GM12891 (cell line): Measurements from ENCODE around the gene SPPL3.

Experiments
- DNase-seq: peaks from one replicate; pipeline ENCODE4 v3.0.0; 2011; ENCODE audit warnings: low spot score; ENCODE audit not compliant: insufficient read length
- FAIRE-seq: peaks from 2 replicates; lab custom pipeline; 2011; peaks lifted over from hg19 to GRCh38; lab: Jason Lieb, UNC
- PAX5 ChIP-seq: IDR thresholded peaks from 2 replicates; pipeline ENCODE4 v1.6.1; 2011; ENCODE audit warnings: low read length, moderate library complexity, mild to moderate bottlenecking; ENCODE audit not compliant: insufficient read depth, severe bottlenecking
- POLR2A ChIP-seq: IDR thresholded peaks from 2 replicates; pipeline ENCODE4 v1.6.1; 2011; ENCODE audit warnings: low read depth, low read length, control low read depth
- POLR2AphosphoS5 ChIP-seq: IDR thresholded peaks from 2 replicates; pipeline ENCODE4 v1.6.1; 2011; ENCODE audit warnings: low read depth, low read length, control low read depth
- POU2F2 ChIP-seq: IDR thresholded peaks from 2 replicates; pipeline ENCODE4 v1.6.1; 2011; ENCODE audit warnings: low read depth, mild to moderate bottlenecking, control low read depth, low read length, moderate library complexity
- SPI1 ChIP-seq: IDR thresholded peaks from 2 replicates; pipeline ENCODE4 v1.6.1; 2011; ENCODE audit warnings: low read depth, low read length, control low read depth
- TAF1 ChIP-seq: IDR thresholded peaks from 2 replicates; pipeline ENCODE4 v1.6.1; 2011; ENCODE audit warnings: low read depth, low read length, control low read depth

SPPL3 gene

GRCh38 chr12:120726961-120727360 is 177.2 kb downstream of the SPPL3 start:
- DNase-seq, result no peak
- no peak for FAIRE-seq
- TF ChIP-seq POU2F2 (no peak), POLR2A (no peak), SPI1 (no peak)

DNA sequence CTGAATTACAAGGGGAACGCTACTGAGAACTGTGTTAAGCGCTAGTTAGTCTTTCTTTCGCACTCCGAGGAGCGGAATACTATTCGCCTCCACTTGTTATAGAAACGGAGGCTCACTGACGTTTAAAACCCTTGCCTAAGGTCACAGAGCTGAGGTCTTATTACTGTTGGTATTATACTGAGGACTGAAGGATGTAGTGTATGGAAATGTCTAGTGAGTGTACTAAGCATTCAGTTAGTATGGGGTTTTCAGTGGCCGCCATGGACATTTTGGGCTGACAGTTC is 177.7 kb downstream of the SPPL3 start:
- DNase-seq (no peak), FAIRE-seq (no peak)
- TF ChIP-seq SPI1 (no peak), POLR2A (no peak), TAF1 (no peak), POU2F2 (no peak), POLR2AphosphoS5 (no peak), PAX5 (no peak)

- TF ChIP-seq POLR2AphosphoS5 (peak; percentile 55; the same call in 1 of the 2 replicates), PAX5 (no peak), TAF1 (peak; percentile 59; the same call in 1 of the 2 replicates), POLR2A (peak; percentile 56; the same call in 1 of the 2 replicates)
- DNase-seq (peak; percentile 98), FAIRE-seq (peak; percentile 90)
Measured at GRCh38 chr12:120725659-120726509, 178.3 kb downstream of the SPPL3 start, which contains the start of gene ACADS. Gene ACADS, plus strand, starts transcription at chr12:120725826. Its CDS starts 60 bp downstream, at chr12:120725886.

DNA sequence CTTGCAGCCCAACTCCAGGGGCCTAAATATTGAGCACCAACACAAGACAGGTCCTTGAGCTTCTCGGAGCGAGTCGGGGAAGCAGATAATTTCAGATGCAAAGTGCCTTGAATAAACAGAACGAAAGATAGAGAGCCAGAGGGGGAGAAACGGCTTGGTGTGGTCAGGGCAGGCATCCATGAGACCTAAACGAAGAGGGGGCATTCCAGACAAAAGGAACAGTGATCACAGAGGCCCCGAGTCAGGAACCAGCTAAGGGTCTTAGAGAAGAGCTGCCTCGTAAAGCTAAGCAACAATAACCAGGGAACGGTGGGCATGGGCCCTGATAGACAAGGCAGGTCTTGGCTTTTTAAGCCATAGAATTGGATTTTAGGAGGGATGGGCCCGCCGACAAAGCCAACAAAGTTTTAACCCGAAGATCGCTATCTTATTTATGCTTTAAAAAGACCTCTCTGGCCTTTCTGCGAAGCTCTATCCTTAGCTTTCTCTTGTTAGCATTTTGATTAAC is 179.0 kb downstream of the SPPL3 start:
- TF ChIP-seq PAX5 (no peak), POU2F2 (no peak), TAF1 (no peak), POLR2A (no peak), POLR2AphosphoS5 (no peak), SPI1 (no peak)
- no peak for DNase-seq

GRCh38 chr12:120724720-120725119 is 179.4 kb downstream of the SPPL3 start:
- DNase-seq (no peak), FAIRE-seq (no peak)
- TF ChIP-seq PAX5 (no peak), POLR2A (no peak), POLR2AphosphoS5 (no peak), TAF1 (no peak), POU2F2 (no peak), SPI1 (no peak)

More for the DNA sequence above, 179.0 kb downstream of the SPPL3 start:
- no peak for FAIRE-seq

DNA sequence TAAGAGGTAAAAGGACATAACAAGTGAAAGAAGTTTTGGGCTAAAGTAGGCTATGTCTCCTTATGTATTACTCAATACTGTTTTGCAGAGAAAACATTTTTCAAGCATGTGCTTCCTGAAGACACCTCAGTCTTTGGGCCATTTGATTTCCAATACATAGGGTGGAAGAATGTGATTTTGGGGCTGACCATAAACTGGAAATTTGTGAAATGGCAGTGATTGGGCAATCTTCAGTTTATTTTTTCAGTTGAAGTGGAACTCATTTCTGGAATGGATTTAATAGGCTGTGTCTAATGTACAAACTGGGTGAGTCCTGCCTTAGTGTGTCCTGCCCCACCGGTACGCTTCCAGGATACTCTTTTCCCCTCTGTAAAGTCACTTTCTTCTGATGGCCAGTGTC is 181.4 kb downstream of the SPPL3 start:
- DNase-seq, result no peak
- FAIRE-seq, result no peak
- TF ChIP-seq SPI1 (no peak), TAF1 (no peak), PAX5 (no peak), POLR2AphosphoS5 (no peak), POU2F2 (no peak), POLR2A (no peak)

GRCh38 chr12:120721866-120722265 is 182.3 kb downstream of the SPPL3 start:
- FAIRE-seq (peak; percentile 43), DNase-seq (no peak)
- TF ChIP-seq PAX5 (no peak), POLR2AphosphoS5 (no peak), POU2F2 (no peak), POLR2A (no peak), TAF1 (no peak), SPI1 (no peak)

DNA sequence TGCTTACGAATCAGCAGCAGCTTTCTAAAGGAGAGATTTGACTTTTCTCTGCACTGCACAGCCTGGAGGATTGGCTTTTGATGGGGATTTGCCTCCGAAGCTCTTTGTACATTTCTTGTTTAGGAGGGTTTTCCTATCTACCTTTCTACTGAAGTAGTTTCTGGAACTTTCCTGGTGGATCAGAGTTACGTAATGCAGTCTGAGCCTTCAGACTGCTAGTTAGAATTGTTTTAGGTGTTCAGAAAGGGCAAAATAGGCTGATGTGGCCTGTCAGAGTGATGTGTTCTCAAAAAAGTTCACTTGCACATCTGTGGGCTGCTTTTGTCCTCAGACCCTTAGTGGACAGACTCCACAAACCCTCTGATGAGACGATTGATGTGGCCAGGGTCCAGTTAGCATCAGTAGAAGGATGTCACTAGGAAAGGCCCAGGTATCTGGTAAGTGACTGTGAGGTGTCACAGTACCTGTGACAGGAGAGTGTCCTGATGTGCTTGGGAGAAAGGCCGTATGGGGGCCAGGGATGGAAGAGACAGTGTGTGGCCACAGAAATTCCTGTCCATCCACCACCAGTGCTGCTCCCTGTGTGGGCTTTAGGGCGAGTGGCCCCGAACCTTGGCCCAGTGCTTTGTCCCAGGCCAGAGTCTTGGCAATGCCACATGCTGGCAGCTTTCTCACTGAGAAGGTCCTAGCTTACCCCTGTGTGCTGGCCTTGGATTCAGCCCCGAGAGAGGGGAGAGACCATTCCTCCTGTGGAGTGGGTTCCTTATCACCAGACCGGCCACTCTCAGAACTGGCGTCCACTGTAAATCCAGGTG is 183.0 kb downstream of the SPPL3 start:
- DNase-seq (no peak), FAIRE-seq (no peak)
- TF ChIP-seq POLR2AphosphoS5, result no peak
- TF ChIP-seq PAX5, result no peak
- no peak for TF ChIP-seq TAF1
- TF ChIP-seq POU2F2, result no peak
- no peak for TF ChIP-seq SPI1
- TF ChIP-seq POLR2A, result no peak

GRCh38 chr12:120720234-120720986 is 183.7 kb downstream of the SPPL3 start:
- DNase-seq, result no peak
- no peak for TF ChIP-seq POU2F2
- TF ChIP-seq POLR2A, result no peak
- TF ChIP-seq TAF1, result no peak
- no peak for TF ChIP-seq PAX5
- TF ChIP-seq POLR2AphosphoS5, result no peak
- TF ChIP-seq SPI1, result no peak
- no peak for FAIRE-seq
